ENCODE measurements around the gene CAMSAP3.

The CAMSAP3 gene

GRCh38 chr19:7623725-7624603 is 28.3 kb downstream of the CAMSAP3 start:
- H3K27ac ChIP-seq, result no peak overlapping the region
- no peak for TF ChIP-seq CTCF (conservative IDR thresholded peaks at IDR 0.05)
- TF ChIP-seq ZFX (IDR thresholded peaks at IDR 0.05), result no peak

DNA sequence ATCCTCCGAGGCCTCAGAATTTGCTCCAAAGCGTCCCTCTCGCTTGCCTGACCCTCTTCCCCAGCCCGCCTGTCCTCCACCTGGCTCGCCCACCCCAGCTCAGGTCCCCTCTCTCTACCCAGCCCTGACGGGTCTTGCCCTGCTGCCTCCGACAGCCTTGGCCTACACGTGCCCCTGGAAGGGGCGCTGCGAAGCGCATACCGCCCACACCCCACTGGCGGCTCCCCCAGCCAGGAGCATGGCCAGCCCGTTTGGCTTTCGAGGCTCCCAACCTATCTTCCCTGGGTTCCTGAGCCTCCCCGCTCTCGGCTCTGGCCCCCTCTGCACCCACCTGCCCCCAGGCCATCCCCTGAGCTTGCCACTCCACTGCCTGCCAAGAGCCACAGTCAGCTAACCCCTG is 29.1 kb downstream of the CAMSAP3 start:
- H3K27ac ChIP-seq, result no peak overlapping the region
- no peak for TF ChIP-seq CTCF (conservative IDR thresholded peaks at IDR 0.05)
- no peak for TF ChIP-seq ZFX (IDR thresholded peaks at IDR 0.05)

DNA sequence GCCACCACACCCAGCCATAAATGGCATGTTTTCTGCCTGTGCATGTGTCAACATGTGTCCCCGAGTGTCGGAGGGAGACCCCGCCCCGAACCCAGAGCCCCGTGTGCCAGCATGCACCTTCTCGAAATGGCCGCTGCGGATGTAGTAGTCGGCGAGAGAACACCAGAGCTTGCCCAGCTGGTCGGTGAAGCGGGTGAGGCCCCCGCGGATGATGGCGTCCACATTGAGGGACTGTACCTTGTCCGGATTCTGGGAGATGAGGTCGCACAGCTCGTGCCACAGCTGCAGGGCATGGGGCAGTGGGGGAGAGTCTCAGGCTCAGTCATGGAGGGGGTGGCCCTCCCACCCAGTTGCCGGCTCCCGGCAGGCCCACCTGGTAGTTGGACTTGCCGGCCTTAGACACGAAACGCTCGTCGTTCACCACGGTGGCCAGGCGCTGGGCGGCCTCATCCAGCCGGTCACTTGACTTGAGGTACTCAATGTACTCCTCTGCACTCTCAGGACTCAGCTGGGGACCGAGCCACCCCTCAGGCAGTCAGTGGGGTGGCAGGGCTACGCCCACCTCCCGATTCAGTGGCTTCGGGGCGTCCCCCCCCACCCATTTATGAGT is 30.2 kb downstream of the CAMSAP3 start:
- TF ChIP-seq CTCF (conservative IDR thresholded peaks at IDR 0.05), result no peak
- no peak for TF ChIP-seq ZFX (IDR thresholded peaks at IDR 0.05)
- H3K27ac ChIP-seq, result no peak overlapping the region

DNA sequence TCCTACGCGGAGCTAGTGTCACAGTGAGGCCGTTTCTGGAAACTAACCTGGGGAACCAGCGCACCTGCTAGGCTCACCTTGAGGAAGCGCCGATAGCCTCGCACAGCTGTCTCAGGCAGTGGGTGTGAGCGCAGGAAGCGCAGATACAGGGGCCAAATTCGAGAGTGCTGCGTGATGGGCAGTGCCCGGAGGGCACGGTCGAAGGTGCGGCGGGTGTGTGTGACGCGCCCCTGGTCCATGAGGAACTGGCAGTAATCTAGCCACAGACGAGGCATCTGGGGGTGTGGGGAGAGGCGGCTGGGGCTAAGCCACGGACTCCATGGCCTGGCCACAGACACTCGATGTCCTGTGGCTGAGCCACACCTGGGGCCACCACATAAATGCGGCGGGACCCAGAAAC is 31.5 kb downstream of the CAMSAP3 start:
- TF ChIP-seq CTCF (conservative IDR thresholded peaks at IDR 0.05) (no peak), ZFX (IDR thresholded peaks at IDR 0.05) (no peak)
- H3K27ac ChIP-seq, result no peak overlapping the region

- peak overlapping the region; percentile 75 for H3K27ac ChIP-seq
Observed at GRCh38 chr19:7628589-7629311, 33.1 kb downstream of the CAMSAP3 start.

DNA sequence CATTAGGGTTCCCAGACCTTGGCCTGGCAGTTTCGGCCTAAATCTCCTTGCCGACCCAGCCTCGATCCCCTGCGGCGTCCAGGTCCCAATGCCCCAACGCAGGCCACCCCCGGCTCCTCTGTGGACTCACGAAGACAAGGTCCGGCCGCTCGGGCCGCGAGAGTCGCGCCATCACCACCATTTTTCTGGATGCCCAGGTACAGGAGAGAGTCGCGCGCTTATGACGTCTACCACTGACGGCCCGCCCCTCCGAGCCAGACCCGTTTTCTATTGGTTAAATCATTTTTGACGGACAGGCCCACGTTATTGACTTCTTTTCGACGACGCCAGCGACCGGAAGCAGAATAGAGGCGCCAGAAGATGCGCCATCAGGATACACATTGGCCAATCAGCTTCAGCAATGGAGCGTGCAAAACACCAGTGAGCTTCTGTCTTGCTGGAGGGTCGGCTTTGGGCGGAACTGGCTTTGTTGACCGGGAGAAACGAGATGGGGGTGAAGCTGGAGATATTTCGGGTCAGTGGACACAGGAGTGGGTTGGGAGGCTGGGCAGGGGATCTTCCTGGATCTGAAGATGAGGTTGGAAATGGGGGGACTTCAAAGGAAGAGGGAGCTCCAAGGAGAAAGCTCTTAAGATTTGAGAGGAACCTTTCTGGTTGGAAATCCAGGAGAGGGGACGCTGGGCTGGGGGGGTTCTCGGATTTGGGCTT is 33.8 kb downstream of the CAMSAP3 start, which contains the start of the genes PET100 and XAB2:
TSS of gene PET100 (plus strand) at position 447 of the 708 bp plus-strand sequence. CDS start at position 488, 41 bp downstream.
TSS of gene XAB2 (minus strand) at position 199 of the 708 bp plus-strand sequence. CDS start at position 181, 18 bp downstream.
- H3K27ac ChIP-seq, result peak within 1 kb of the TSS; percentile 75
- TF ChIP-seq CTCF (conservative IDR thresholded peaks at IDR 0.05) (no peak), ZFX (IDR thresholded peaks at IDR 0.05) (0 out of 2 replicates have a peak, but pooled peaks have one; percentile 0)

More at GRCh38 chr19:7628589-7629311, 33.1 kb downstream of the CAMSAP3 start:
- TF ChIP-seq ZFX (IDR thresholded peaks at IDR 0.05) (no peak), CTCF (conservative IDR thresholded peaks at IDR 0.05) (no peak)

Data from C4-2B (cell line).